HepG2 (cell line): ENCODE results near the gene PATZ1. TPM values are rescaled to one million over a fixed set of nuclear protein-coding genes. Genes with fewer than 3 reads are reported as not detected.

Experiments used
- ARNTL ChIP-seq: sonication (generic); formaldehyde crosslinking; IDR thresholded peaks from 2 replicates; pipeline ENCODE4 v1.4.0; 2020; ENCODE audit warnings: mild to moderate bottlenecking, missing genetic modification reagents
- FLYWCH1 ChIP-seq: sonication (generic); formaldehyde crosslinking; IDR thresholded peaks from 2 replicates; pipeline ENCODE4 v1.8.1; 2023; ENCODE audit warnings: mild to moderate bottlenecking, missing genetic modification reagents
- HNF4G ChIP-seq, 2 experiments: sonication (generic) in 1 of 2; formaldehyde crosslinking in 1 of 2; IDR thresholded peaks; 2 replicates each; pipeline versions ENCODE4 v1.4.0 to v1.6.1; 2011 to 2020; ENCODE audit warnings: borderline replicate concordance in 2 of 2, low read depth in 2 of 2, mild to moderate bottlenecking in 2 of 2, low read length in 1 of 2, missing genetic modification reagents in 1 of 2, moderate library complexity in 1 of 2
- HNRNPK ChIP-seq: fragments of 200-400 bp; formaldehyde crosslinking; IDR thresholded peaks from 2 replicates; pipeline ENCODE4 v1.6.1; 2018; ENCODE audit warnings: low read length, low read depth, moderate library complexity, mild to moderate bottlenecking; ENCODE audit not compliant: poor library complexity, severe bottlenecking
- RAD21 ChIP-seq: fragments of 450-650 bp; formaldehyde crosslinking; IDR thresholded peaks from 2 replicates; pipeline ENCODE4 v1.5.0; 2020; ENCODE audit warnings: mild to moderate bottlenecking
- RBM22 ChIP-seq: fragments of 200-400 bp; formaldehyde crosslinking; optimal IDR thresholded peaks from 2 replicates; pipeline ENCODE3; 2017; ENCODE audit warnings: mild to moderate bottlenecking, low read length, moderate library complexity
- REL ChIP-seq: sonication (generic); formaldehyde crosslinking; conservative IDR thresholded peaks from 2 replicates; pipeline ENCODE4 v1.8.0; 2022; ENCODE audit warnings: mild to moderate bottlenecking, missing genetic modification reagents, moderate library complexity
- SSRP1 ChIP-seq: IDR thresholded peaks from 2 replicates; pipeline ENCODE4 v1.6.1; 2016; ENCODE audit warnings: control low read depth
- THAP11 ChIP-seq: IDR thresholded peaks from 2 replicates; pipeline ENCODE4 v1.6.1; 2016; ENCODE audit warnings: missing biosample characterization, missing genetic modification reagents
- TSC22D2 ChIP-seq: sonication (generic); formaldehyde crosslinking; IDR thresholded peaks from 2 replicates; pipeline ENCODE4 v1.5.1; 2020; ENCODE audit warnings: missing genetic modification reagents, mild to moderate bottlenecking, borderline replicate concordance
- XRCC5 ChIP-seq: fragments of 200-400 bp; formaldehyde crosslinking; optimal IDR thresholded peaks from 2 replicates; pipeline ENCODE3; 2017; ENCODE audit warnings: mild to moderate bottlenecking, low read length
- ZFP37 ChIP-seq: sonication (generic); formaldehyde crosslinking; IDR thresholded peaks from 2 replicates; pipeline ENCODE4 v1.4.0; 2020; ENCODE audit warnings: missing genetic modification reagents, borderline replicate concordance
- ZNF101 ChIP-seq: sonication (generic); formaldehyde crosslinking; IDR thresholded peaks from 2 replicates; pipeline ENCODE4 v1.4.0; 2020; ENCODE audit warnings: mild to moderate bottlenecking, low read depth, missing genetic modification reagents, borderline replicate concordance
- ZNF180 ChIP-seq: sonication (generic); formaldehyde crosslinking; IDR thresholded peaks from 2 replicates; pipeline ENCODE4 v1.4.0; 2020; ENCODE audit warnings: low read depth, missing genetic modification reagents, borderline replicate concordance
- ZNF251 ChIP-seq: sonication (generic); formaldehyde crosslinking; IDR thresholded peaks from 2 replicates; pipeline ENCODE4 v1.9.0; 2021; ENCODE audit warnings: mild to moderate bottlenecking, missing genetic modification reagents
- ZNF326 ChIP-seq: sonication (generic); formaldehyde crosslinking; IDR thresholded peaks from 2 replicates; pipeline ENCODE4 v1.4.0; 2020; ENCODE audit warnings: missing genetic modification reagents, borderline replicate concordance
- ZNF335 ChIP-seq: sonication (generic); formaldehyde crosslinking; IDR thresholded peaks from 2 replicates; pipeline ENCODE4 v1.4.0; 2020; ENCODE audit warnings: missing genetic modification reagents
- ZNF446 ChIP-seq: sonication (generic); formaldehyde crosslinking; IDR thresholded peaks from 2 replicates; pipeline ENCODE4 v1.5.0; 2020; ENCODE audit warnings: mild to moderate bottlenecking, missing genetic modification reagents
- ZNF460 ChIP-seq: sonication (generic); formaldehyde crosslinking; IDR thresholded peaks from 2 replicates; pipeline ENCODE4 v1.5.1; 2020; ENCODE audit warnings: missing genetic modification reagents, mild to moderate bottlenecking, borderline replicate concordance
- ZNF501 ChIP-seq: sonication (generic); formaldehyde crosslinking; IDR thresholded peaks from 2 replicates; pipeline ENCODE4 v1.5.1; 2020; ENCODE audit warnings: mild to moderate bottlenecking, moderate library complexity, missing genetic modification reagents
- ZNF605 ChIP-seq: sonication (generic); formaldehyde crosslinking; IDR thresholded peaks from 2 replicates; pipeline ENCODE4 v1.8.0; 2022; ENCODE audit warnings: mild to moderate bottlenecking, missing genetic modification reagents
- ZSCAN31 ChIP-seq: sonication (generic); formaldehyde crosslinking; IDR thresholded peaks from 2 replicates; pipeline ENCODE4 v1.5.0; 2020; ENCODE audit warnings: low read depth, mild to moderate bottlenecking, missing genetic modification reagents
- polyA plus RNA-seq, 8 experiments: library from polyadenylated mRNA; depleted of rRNA in 3 of 8; stranded (reverse) in 7 of 8; unstranded in 1 of 8; fragments of >200 nt; fragmentation: Illumina TruSeq in 4 of 8; extraction: Trizol in 4 of 8; gene quantifications; 2 replicates each; pipeline versions ENCODE4 v1.2.1 to v1.2.3, GENCODE V29; 2011 to 2016; ENCODE audit warnings: low read depth in 4 of 8, missing spikeins in 1 of 8, mixed read lengths in 1 of 8; ENCODE audit not compliant: insufficient read depth in 1 of 8
- total RNA-seq, 5 experiments: library from RNA; depleted of rRNA; stranded (reverse); fragments of >200 nt; fragmentation: Illumina TruSeq; extraction: Trizol; gene quantifications; 2 replicates each; pipeline ENCODE4 v1.2.3, GENCODE V29; 2016; ENCODE audit warnings: low read depth in 1 of 5
- TF ChIP-seq, protein P1 (sequence below): sonication (generic); formaldehyde crosslinking; IDR thresholded peaks from 2 replicates; pipeline ENCODE4 v1.8.1; 2023; ENCODE audit warnings: missing genetic modification reagents, inconsistent platforms, borderline replicate concordance
- TF ChIP-seq, protein P2 (sequence below): sonication (generic); formaldehyde crosslinking; IDR thresholded peaks from 2 replicates; pipeline ENCODE4 v1.5.0; 2020; ENCODE audit warnings: mild to moderate bottlenecking, missing genetic modification reagents, moderate library complexity
- TF ChIP-seq, protein P3 (sequence below): IDR thresholded peaks from 2 replicates; pipeline ENCODE4 v1.6.1; 2016; ENCODE audit warnings: low read depth
- TF ChIP-seq, protein P4 (sequence below): IDR thresholded peaks from 2 replicates; pipeline ENCODE4 v1.6.1; 2016; ENCODE audit warnings: mild to moderate bottlenecking, missing biosample characterization, missing genetic modification reagents

PATZ1 gene
- total and polyA plus RNA-seq, 2 of the 13 experiments (the other 11 are each of a cell fraction or from before 2014, with no cell fraction given), result 24.9 to 30.5 TPM

DNA sequence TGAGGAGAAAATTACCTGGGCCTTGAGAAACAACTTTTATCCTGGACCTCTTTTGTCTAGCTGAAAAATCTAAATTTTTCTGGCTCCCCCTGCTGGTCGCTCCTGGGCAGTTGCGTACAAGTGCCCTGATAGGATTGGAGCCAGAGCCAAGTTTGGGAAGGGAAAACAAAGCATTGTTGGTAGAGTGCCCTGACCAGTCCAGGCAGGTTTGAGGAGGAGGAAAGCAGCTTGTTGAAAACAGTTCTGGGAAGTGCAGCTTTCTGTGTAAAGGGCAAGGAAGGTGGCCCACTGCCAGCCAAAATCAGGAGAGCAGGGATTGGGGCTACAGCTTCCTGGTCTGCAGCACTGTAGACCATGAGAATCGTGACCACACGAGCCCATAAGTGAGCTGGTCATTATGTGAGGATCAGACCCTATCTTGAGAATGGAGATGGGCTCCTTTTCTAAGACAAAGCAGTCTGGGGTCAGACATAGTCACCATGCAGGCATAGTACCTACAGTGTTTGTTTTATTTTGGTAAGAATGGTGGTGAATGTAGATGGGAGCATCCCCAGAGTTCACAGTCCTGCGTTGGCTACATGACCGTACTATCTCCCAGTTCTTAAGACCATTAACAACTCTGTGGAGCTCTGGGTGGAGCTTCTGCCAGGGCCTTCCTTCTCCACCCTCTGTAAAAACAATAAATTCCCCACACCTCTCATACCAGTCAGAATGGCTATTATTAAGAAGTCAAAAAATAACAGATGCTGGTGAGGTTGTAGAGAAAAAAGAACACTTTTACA is 32.6 kb downstream of the PATZ1 start (continued):
- TF ChIP-seq, protein P1, sequence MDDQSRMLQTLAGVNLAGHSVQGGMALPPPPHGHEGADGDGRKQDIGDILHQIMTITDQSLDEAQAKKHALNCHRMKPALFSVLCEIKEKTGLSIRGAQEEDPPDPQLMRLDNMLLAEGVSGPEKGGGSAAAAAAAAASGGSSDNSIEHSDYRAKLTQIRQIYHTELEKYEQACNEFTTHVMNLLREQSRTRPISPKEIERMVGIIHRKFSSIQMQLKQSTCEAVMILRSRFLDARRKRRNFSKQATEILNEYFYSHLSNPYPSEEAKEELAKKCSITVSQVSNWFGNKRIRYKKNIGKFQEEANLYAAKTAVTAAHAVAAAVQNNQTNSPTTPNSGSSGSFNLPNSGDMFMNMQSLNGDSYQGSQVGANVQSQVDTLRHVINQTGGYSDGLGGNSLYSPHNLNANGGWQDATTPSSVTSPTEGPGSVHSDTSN (CRISPR knock-in tag), result no peak
- no peak for TF ChIP-seq ZNF101
- no peak for TF ChIP-seq RBM22
- TF ChIP-seq, protein P2, sequence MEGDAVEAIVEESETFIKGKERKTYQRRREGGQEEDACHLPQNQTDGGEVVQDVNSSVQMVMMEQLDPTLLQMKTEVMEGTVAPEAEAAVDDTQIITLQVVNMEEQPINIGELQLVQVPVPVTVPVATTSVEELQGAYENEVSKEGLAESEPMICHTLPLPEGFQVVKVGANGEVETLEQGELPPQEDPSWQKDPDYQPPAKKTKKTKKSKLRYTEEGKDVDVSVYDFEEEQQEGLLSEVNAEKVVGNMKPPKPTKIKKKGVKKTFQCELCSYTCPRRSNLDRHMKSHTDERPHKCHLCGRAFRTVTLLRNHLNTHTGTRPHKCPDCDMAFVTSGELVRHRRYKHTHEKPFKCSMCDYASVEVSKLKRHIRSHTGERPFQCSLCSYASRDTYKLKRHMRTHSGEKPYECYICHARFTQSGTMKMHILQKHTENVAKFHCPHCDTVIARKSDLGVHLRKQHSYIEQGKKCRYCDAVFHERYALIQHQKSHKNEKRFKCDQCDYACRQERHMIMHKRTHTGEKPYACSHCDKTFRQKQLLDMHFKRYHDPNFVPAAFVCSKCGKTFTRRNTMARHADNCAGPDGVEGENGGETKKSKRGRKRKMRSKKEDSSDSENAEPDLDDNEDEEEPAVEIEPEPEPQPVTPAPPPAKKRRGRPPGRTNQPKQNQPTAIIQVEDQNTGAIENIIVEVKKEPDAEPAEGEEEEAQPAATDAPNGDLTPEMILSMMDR (CRISPR knock-in tag), result peak; percentile 78
- TF ChIP-seq ZNF501 (CRISPR knock-in tag), result 0 out of 2 replicates have a peak, but pooled peaks have one; percentile 42
- no peak for TF ChIP-seq ZNF335 (CRISPR knock-in tag)
- TF ChIP-seq ZNF180 (CRISPR knock-in tag), result no peak
- TF ChIP-seq SSRP1, result no peak
- no peak for TF ChIP-seq ARNTL
- peak; percentile 28; the same call in 1 of the 2 replicates for TF ChIP-seq RAD21 (CRISPR knock-in tag)
- no peak for TF ChIP-seq TSC22D2
- TF ChIP-seq HNF4G (IDR thresholded peaks at IDR 0.05; ENCODE audit: borderline replicate concordance, low read depth, low read length), result no peak
- TF ChIP-seq HNF4G (CRISPR knock-in tag; IDR thresholded peaks at IDR 0.05; ENCODE audit: borderline replicate concordance, low read depth), result no peak
- TF ChIP-seq ZNF326 (CRISPR knock-in tag), result no peak
- no peak for TF ChIP-seq HNRNPK
- TF ChIP-seq, protein P3, sequence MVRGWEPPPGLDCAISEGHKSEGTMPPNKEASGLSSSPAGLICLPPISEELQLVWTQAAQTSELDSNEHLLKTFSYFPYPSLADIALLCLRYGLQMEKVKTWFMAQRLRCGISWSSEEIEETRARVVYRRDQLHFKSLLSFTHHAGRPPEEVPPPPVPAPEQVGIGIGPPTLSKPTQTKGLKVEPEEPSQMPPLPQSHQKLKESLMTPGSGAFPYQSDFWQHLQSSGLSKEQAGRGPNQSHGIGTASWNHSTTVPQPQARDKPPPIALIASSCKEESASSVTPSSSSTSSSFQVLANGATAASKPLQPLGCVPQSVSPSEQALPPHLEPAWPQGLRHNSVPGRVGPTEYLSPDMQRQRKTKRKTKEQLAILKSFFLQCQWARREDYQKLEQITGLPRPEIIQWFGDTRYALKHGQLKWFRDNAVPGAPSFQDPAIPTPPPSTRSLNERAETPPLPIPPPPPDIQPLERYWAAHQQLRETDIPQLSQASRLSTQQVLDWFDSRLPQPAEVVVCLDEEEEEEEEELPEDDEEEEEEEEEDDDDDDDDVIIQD (CRISPR knock-in tag), result no peak
- no peak for TF ChIP-seq REL
- TF ChIP-seq ZNF251 (CRISPR knock-in tag), result no peak
- no peak for TF ChIP-seq ZNF460
- TF ChIP-seq THAP11 (CRISPR knock-in tag), result no peak
- TF ChIP-seq, protein P4, sequence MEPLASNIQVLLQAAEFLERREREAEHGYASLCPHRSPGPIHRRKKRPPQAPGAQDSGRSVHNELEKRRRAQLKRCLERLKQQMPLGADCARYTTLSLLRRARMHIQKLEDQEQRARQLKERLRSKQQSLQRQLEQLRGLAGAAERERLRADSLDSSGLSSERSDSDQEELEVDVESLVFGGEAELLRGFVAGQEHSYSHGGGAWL (CRISPR knock-in tag), result no peak
- TF ChIP-seq ZFP37 (CRISPR knock-in tag), result no peak
- TF ChIP-seq FLYWCH1 (CRISPR knock-in tag), result no peak
- peak; percentile 66 for TF ChIP-seq XRCC5
- TF ChIP-seq ZNF605 (CRISPR knock-in tag), result no peak
- no peak for TF ChIP-seq ZNF446 (CRISPR knock-in tag)
- no peak for TF ChIP-seq ZSCAN31 (CRISPR knock-in tag)
